ENCODE measurements around the gene NDEL1. TPM values are rescaled to one million over a fixed set of nuclear protein-coding genes. Genes with fewer than 3 reads are reported as not detected.

NDEL1 gene
- total and polyA plus RNA-seq, 4 donors, result 25.2 to 101 (median 55.5) TPM

GRCh38 chr17:8458128-8458527, 22.4 kb downstream of the NDEL1 start:
- no peak overlapping the region for H3K4me3 ChIP-seq
- no peaks in the 10 kb centered on the region for H3K9me3 ChIP-seq (ENCODE audit: control insufficient read depth in 4 of 4, insufficient read depth in 3 of 4, low read length in 3 of 4)
- no peak overlapping the region for H3K27ac ChIP-seq (ENCODE audit: low read depth in 1 of 2, low read length in 1 of 2)
- ATAC-seq (ENCODE audit: insufficient read depth, low FRiP score) (no peak), DNase-seq (no peak)
- H3K9ac ChIP-seq (ENCODE audit: insufficient read depth in 1 of 2, low read length in 2 of 2), result no peak overlapping the region
- no peaks in the 10 kb centered on the region for H3K27me3 ChIP-seq (ENCODE audit: control insufficient read depth in 3 of 3, insufficient read depth in 3 of 3, low read length in 2 of 3)
- peaks cover 40 to 59% (median 50%) of the 10 kb centered on the region in 4 donors for H3K36me3 ChIP-seq (ENCODE audit: control insufficient read depth in 4 of 4, insufficient read depth in 4 of 4, low read length in 4 of 4)
- H3K4me1 ChIP-seq (ENCODE audit: control insufficient read depth in 5 of 5, insufficient read depth in 5 of 5, low read length in 5 of 5), result peaks cover 0 to 5% (median 0%) of the 10 kb centered on the region in 5 donors
- WGBS, 2 donors, result 90% methylated on average over 6 of the region's 6 CpGs
- TF ChIP-seq CTCF (IDR thresholded peaks at IDR 0.05; ENCODE audit: control extremely low read depth, extremely low read depth), result no peak

GRCh38 chr17:8459107-8459506, 23.4 kb downstream of the NDEL1 start:
- H3K4me1 ChIP-seq (ENCODE audit: control insufficient read depth in 5 of 5, insufficient read depth in 5 of 5, low read length in 5 of 5), result peaks cover 0 to 7% (median 0%) of the 10 kb centered on the region in 5 donors
- H3K27me3 ChIP-seq (ENCODE audit: control insufficient read depth in 3 of 3, insufficient read depth in 3 of 3, low read length in 2 of 3), result no peaks in the 10 kb centered on the region
- no peak for TF ChIP-seq CTCF (IDR thresholded peaks at IDR 0.05; ENCODE audit: control extremely low read depth, extremely low read depth)
- no peaks in the 10 kb centered on the region for H3K9me3 ChIP-seq (ENCODE audit: control insufficient read depth in 4 of 4, insufficient read depth in 3 of 4, low read length in 3 of 4)
- no peak overlapping the region for H3K27ac ChIP-seq (ENCODE audit: low read depth in 1 of 2, low read length in 1 of 2)
- DNase-seq, result no peak
- H3K4me3 ChIP-seq, result no peak overlapping the region
- 86 to 96% methylated on average over 4 of the region's 4 CpGs for WGBS, 2 donors
- H3K9ac ChIP-seq (ENCODE audit: insufficient read depth in 1 of 2, low read length in 2 of 2), result no peak overlapping the region
- no peak for ATAC-seq (ENCODE audit: insufficient read depth, low FRiP score)
- H3K36me3 ChIP-seq (ENCODE audit: control insufficient read depth in 4 of 4, insufficient read depth in 4 of 4, low read length in 4 of 4), result peaks cover 47 to 59% (median 51%) of the 10 kb centered on the region in 4 donors

- Histone ChIP-seq H3K27me3 (ENCODE audit: control insufficient read depth in 3 of 3, insufficient read depth in 3 of 3, low read length in 2 of 3) (no peaks in the 10 kb centered on the region), H3K9ac (ENCODE audit: insufficient read depth in 1 of 2, low read length in 2 of 2) (no peak overlapping the region), H3K9me3 (ENCODE audit: control insufficient read depth in 4 of 4, insufficient read depth in 3 of 4, low read length in 3 of 4) (no peaks in the 10 kb centered on the region), H3K36me3 (ENCODE audit: control insufficient read depth in 4 of 4, insufficient read depth in 4 of 4, low read length in 4 of 4) (peaks cover 49 to 55% (median 51%) of the 10 kb centered on the region in 4 donors), H3K4me3 (no peak overlapping the region), H3K27ac (ENCODE audit: low read depth in 1 of 2, low read length in 1 of 2) (no peak overlapping the region), H3K4me1 (ENCODE audit: control insufficient read depth in 5 of 5, insufficient read depth in 5 of 5, low read length in 5 of 5) (peaks cover 0 to 8% (median 0%) of the 10 kb centered on the region in 5 donors)
- DNase-seq, result no peak
- 95 to 97% methylated on average over 3 of the region's 3 CpGs for WGBS, 2 donors
- ATAC-seq (ENCODE audit: insufficient read depth, low FRiP score), result no peak
- no peak for TF ChIP-seq CTCF (IDR thresholded peaks at IDR 0.05; ENCODE audit: control extremely low read depth, extremely low read depth)
These were observed 24.1 kb downstream of the NDEL1 start for GRCh38 chr17:8459831-8460230.

- WGBS, 2 donors, result 75 to 77% methylated on average over 5 of the region's 5 CpGs
- no peak for TF ChIP-seq CTCF (IDR thresholded peaks at IDR 0.05; ENCODE audit: control extremely low read depth, extremely low read depth)
- Histone ChIP-seq H3K36me3 (ENCODE audit: control insufficient read depth in 4 of 4, insufficient read depth in 4 of 4, low read length in 4 of 4) (peaks cover 38 to 55% (median 44%) of the 10 kb centered on the region in 4 donors), H3K9me3 (ENCODE audit: control insufficient read depth in 4 of 4, insufficient read depth in 3 of 4, low read length in 3 of 4) (no peaks in the 10 kb centered on the region), H3K4me1 (ENCODE audit: control insufficient read depth in 5 of 5, insufficient read depth in 5 of 5, low read length in 5 of 5) (peaks cover 0 to 12% (median 0%) of the 10 kb centered on the region in 5 donors), H3K27ac (ENCODE audit: low read depth in 1 of 2, low read length in 1 of 2) (no peak overlapping the region), H3K27me3 (ENCODE audit: control insufficient read depth in 3 of 3, insufficient read depth in 3 of 3, low read length in 2 of 3) (no peaks in the 10 kb centered on the region), H3K4me3 (no peak overlapping the region), H3K9ac (ENCODE audit: insufficient read depth in 1 of 2, low read length in 2 of 2) (no peak overlapping the region)
- DNase-seq, result no peak
- ATAC-seq (ENCODE audit: insufficient read depth, low FRiP score), result no peak
These were observed 26.9 kb downstream of the NDEL1 start for GRCh38 chr17:8462564-8462963.
